HepG2 (cell line): Measurements from ENCODE around the gene SHC1. TPM values are rescaled to one million over a fixed set of nuclear protein-coding genes. Genes with fewer than 3 reads are reported as not detected.

ENCODE experiments used
- ATF1 ChIP-seq: IDR thresholded peaks from 2 replicates; pipeline ENCODE4 v1.6.1; 2016; ENCODE audit warnings: mild to moderate bottlenecking, control low read depth
- CBX5 ChIP-seq: sonication (generic); formaldehyde crosslinking; IDR thresholded peaks from 2 replicates; pipeline ENCODE4 v1.4.0; 2020; ENCODE audit warnings: missing genetic modification reagents, borderline replicate concordance
- FOXJ3 ChIP-seq: sonication (generic); formaldehyde crosslinking; IDR thresholded peaks from 2 replicates; pipeline ENCODE4 v1.4.0; 2020; ENCODE audit warnings: missing genetic modification reagents, mild to moderate bottlenecking, borderline replicate concordance
- IRF2 ChIP-seq: IDR thresholded peaks from 2 replicates; pipeline ENCODE4 v1.6.1; 2018; ENCODE audit warnings: missing genetic modification reagents, missing compliant biosample characterization
- NONO ChIP-seq, 2 experiments: fragments of 450-650 bp in 1 of 2; sonication (generic) in 1 of 2; formaldehyde crosslinking in 1 of 2; IDR thresholded peaks in 1 of 2; conservative IDR thresholded peaks in 1 of 2; 2 replicates each; pipeline versions ENCODE4 v1.6.1 to v1.8.0; 2017 to 2022; ENCODE audit warnings: mild to moderate bottlenecking in 1 of 2, missing genetic modification reagents in 1 of 2, moderate library complexity in 1 of 2
- PHF20 ChIP-seq: sonication (generic); formaldehyde crosslinking; IDR thresholded peaks from 2 replicates; pipeline ENCODE4 v1.5.0; 2020; ENCODE audit warnings: mild to moderate bottlenecking, missing genetic modification reagents
- RXRA ChIP-seq: sonication (generic); formaldehyde crosslinking; IDR thresholded peaks from 2 replicates; pipeline ENCODE4 v1.5.1; 2020; ENCODE audit warnings: missing genetic modification reagents
- SNAI1 ChIP-seq: sonication (generic); formaldehyde crosslinking; IDR thresholded peaks from 2 replicates; pipeline ENCODE4 v1.5.0; 2020; ENCODE audit warnings: mild to moderate bottlenecking, missing genetic modification reagents, borderline replicate concordance
- SOX13 ChIP-seq, 3 experiments: fragments of 450-650 bp in 1 of 3; sonication (generic) in 1 of 3; formaldehyde crosslinking in 1 of 3; IDR thresholded peaks in 2 of 3; conservative IDR thresholded peaks in 1 of 3; 2 replicates each; pipeline versions ENCODE4 v1.5.0 to v1.6.1; 2016 to 2020; ENCODE audit warnings: antibody characterized with exemption in 1 of 3, mild to moderate bottlenecking in 1 of 3, missing compliant biosample characterization in 1 of 3, missing genetic modification reagents in 1 of 3, moderate library complexity in 1 of 3
- ZNF143 ChIP-seq: sonication (generic); formaldehyde crosslinking; IDR thresholded peaks from 2 replicates; pipeline ENCODE4 v1.4.0; 2020; ENCODE audit warnings: missing genetic modification reagents
- ZNF850 ChIP-seq: sonication (generic); formaldehyde crosslinking; conservative IDR thresholded peaks from 2 replicates; pipeline ENCODE4 v1.9.0; 2021; ENCODE audit warnings: mild to moderate bottlenecking, missing genetic modification reagents
- polyA plus RNA-seq, 8 experiments: library from polyadenylated mRNA; depleted of rRNA in 3 of 8; stranded (reverse) in 7 of 8; unstranded in 1 of 8; fragments of >200 nt; fragmentation: Illumina TruSeq in 4 of 8; extraction: Trizol in 4 of 8; gene quantifications; 2 replicates each; pipeline versions ENCODE4 v1.2.1 to v1.2.3, GENCODE V29; 2011 to 2016; ENCODE audit warnings: low read depth in 4 of 8, missing spikeins in 1 of 8, mixed read lengths in 1 of 8; ENCODE audit not compliant: insufficient read depth in 1 of 8
- total RNA-seq, 5 experiments: library from RNA; depleted of rRNA; stranded (reverse); fragments of >200 nt; fragmentation: Illumina TruSeq; extraction: Trizol; gene quantifications; 2 replicates each; pipeline ENCODE4 v1.2.3, GENCODE V29; 2016; ENCODE audit warnings: low read depth in 1 of 5
- TF ChIP-seq, protein P1 (sequence below): sonication (generic); formaldehyde crosslinking; IDR thresholded peaks from 2 replicates; pipeline ENCODE4 v1.5.1; 2020; ENCODE audit warnings: mild to moderate bottlenecking, missing genetic modification reagents, moderate library complexity
- TF ChIP-seq, protein P2 (sequence below): IDR thresholded peaks from 2 replicates; pipeline ENCODE4 v1.4.0; 2020; ENCODE audit warnings: mild to moderate bottlenecking, missing genetic modification reagents
- TF ChIP-seq, protein P3 (sequence below): sonication (generic); formaldehyde crosslinking; IDR thresholded peaks from 2 replicates; pipeline ENCODE4 v1.4.0; 2020; ENCODE audit warnings: missing genetic modification reagents, borderline replicate concordance
- TF ChIP-seq, protein P4 (sequence below): sonication (generic); formaldehyde crosslinking; IDR thresholded peaks from 2 replicates; pipeline ENCODE4 v1.8.0; 2022; ENCODE audit warnings: missing genetic modification reagents, mild to moderate bottlenecking, moderate library complexity, borderline replicate concordance
- TF ChIP-seq, protein P5 (sequence below): sonication (generic); formaldehyde crosslinking; conservative IDR thresholded peaks from 2 replicates; pipeline ENCODE4 v1.4.0; 2020; ENCODE audit warnings: missing genetic modification reagents

Gene SHC1
- total and polyA plus RNA-seq, 2 of the 13 experiments (the other 11 are each of a cell fraction or from before 2014, with no cell fraction given) = 52.0 to 137 TPM

DNA sequence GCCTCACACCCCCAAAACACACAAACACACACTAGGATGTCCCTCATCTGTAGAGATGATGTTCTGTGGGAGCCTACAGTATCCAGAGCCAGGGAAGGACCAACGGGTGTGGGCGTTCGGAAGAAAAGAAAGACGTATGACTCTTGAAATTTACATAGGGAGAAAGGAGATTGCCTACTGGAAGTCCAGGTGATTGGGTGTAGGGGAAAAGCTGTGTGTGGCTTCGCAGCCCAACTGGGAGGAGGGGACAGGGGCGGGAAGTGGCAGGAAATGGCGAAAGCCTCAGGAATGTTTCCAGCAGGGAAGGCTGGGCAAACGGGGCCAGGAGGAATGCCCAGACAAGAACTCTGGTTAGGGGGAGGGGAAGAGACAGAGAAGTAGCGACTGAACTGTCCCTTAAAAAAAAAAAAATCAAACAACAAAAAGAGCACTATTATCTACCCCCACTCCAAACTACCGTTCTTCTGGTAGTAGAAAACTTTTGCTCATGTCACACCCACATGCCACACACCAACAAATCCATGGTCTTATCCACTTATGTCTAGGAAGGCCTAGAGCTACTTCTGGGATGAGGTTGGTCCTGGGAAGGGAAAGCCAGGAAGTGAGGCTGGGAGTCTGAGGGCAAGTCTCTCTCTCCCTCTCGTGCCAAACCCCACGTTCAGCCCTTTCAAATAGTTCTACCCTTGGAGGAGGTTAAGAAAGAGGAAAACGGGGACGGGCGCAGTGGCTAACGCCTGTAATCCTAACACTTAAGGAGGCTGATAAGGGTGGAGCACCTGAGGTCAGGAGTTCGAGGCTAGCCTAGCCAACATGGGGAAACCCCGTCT lies 2.2 kb upstream of the SHC1 start (continued):
- TF ChIP-seq, protein P1, sequence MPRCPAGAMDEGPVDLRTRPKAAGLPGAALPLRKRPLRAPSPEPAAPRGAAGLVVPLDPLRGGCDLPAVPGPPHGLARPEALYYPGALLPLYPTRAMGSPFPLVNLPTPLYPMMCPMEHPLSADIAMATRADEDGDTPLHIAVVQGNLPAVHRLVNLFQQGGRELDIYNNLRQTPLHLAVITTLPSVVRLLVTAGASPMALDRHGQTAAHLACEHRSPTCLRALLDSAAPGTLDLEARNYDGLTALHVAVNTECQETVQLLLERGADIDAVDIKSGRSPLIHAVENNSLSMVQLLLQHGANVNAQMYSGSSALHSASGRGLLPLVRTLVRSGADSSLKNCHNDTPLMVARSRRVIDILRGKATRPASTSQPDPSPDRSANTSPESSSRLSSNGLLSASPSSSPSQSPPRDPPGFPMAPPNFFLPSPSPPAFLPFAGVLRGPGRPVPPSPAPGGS = 0 out of 2 replicates have a peak, but pooled peaks have one; percentile 6
- TF ChIP-seq NONO (IDR thresholded peaks at IDR 0.05) = no peak
- TF ChIP-seq NONO (CRISPR knock-in tag; conservative IDR thresholded peaks at IDR 0.05) = peak; percentile 17; the same call in 1 of the 2 replicates
- no peak for TF ChIP-seq ZNF850 (CRISPR knock-in tag)
- peak; percentile 50; the same call in 1 of the 2 replicates for TF ChIP-seq CBX5 (CRISPR knock-in tag)
- TF ChIP-seq ZNF143 (CRISPR knock-in tag) = 0 out of 2 replicates have a peak, but pooled peaks have one; percentile 45
- no peak; the same call in 1 of the 2 replicates for TF ChIP-seq ATF1 (CRISPR knock-in tag)
- TF ChIP-seq, protein P2, sequence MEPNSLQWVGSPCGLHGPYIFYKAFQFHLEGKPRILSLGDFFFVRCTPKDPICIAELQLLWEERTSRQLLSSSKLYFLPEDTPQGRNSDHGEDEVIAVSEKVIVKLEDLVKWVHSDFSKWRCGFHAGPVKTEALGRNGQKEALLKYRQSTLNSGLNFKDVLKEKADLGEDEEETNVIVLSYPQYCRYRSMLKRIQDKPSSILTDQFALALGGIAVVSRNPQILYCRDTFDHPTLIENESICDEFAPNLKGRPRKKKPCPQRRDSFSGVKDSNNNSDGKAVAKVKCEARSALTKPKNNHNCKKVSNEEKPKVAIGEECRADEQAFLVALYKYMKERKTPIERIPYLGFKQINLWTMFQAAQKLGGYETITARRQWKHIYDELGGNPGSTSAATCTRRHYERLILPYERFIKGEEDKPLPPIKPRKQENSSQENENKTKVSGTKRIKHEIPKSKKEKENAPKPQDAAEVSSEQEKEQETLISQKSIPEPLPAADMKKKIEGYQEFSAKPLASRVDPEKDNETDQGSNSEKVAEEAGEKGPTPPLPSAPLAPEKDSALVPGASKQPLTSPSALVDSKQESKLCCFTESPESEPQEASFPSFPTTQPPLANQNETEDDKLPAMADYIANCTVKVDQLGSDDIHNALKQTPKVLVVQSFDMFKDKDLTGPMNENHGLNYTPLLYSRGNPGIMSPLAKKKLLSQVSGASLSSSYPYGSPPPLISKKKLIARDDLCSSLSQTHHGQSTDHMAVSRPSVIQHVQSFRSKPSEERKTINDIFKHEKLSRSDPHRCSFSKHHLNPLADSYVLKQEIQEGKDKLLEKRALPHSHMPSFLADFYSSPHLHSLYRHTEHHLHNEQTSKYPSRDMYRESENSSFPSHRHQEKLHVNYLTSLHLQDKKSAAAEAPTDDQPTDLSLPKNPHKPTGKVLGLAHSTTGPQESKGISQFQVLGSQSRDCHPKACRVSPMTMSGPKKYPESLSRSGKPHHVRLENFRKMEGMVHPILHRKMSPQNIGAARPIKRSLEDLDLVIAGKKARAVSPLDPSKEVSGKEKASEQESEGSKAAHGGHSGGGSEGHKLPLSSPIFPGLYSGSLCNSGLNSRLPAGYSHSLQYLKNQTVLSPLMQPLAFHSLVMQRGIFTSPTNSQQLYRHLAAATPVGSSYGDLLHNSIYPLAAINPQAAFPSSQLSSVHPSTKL (CRISPR knock-in tag) = peak; percentile 58
- TF ChIP-seq, protein P3, sequence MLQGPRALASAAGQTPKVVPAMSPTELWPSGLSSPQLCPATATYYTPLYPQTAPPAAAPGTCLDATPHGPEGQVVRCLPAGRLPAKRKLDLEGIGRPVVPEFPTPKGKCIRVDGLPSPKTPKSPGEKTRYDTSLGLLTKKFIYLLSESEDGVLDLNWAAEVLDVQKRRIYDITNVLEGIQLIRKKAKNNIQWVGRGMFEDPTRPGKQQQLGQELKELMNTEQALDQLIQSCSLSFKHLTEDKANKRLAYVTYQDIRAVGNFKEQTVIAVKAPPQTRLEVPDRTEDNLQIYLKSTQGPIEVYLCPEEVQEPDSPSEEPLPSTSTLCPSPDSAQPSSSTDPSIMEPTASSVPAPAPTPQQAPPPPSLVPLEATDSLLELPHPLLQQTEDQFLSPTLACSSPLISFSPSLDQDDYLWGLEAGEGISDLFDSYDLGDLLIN = 0 out of 2 replicates have a peak, but pooled peaks have one; percentile 42
- 0 out of 2 replicates have a peak, but pooled peaks have one; percentile 16 for TF ChIP-seq FOXJ3 (CRISPR knock-in tag)
- peak; percentile 86 for TF ChIP-seq IRF2 (CRISPR knock-in tag)
- TF ChIP-seq, protein P4, sequence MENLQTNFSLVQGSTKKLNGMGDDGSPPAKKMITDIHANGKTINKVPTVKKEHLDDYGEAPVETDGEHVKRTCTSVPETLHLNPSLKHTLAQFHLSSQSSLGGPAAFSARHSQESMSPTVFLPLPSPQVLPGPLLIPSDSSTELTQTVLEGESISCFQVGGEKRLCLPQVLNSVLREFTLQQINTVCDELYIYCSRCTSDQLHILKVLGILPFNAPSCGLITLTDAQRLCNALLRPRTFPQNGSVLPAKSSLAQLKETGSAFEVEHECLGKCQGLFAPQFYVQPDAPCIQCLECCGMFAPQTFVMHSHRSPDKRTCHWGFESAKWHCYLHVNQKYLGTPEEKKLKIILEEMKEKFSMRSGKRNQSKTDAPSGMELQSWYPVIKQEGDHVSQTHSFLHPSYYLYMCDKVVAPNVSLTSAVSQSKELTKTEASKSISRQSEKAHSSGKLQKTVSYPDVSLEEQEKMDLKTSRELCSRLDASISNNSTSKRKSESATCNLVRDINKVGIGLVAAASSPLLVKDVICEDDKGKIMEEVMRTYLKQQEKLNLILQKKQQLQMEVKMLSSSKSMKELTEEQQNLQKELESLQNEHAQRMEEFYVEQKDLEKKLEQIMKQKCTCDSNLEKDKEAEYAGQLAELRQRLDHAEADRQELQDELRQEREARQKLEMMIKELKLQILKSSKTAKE (CRISPR knock-in tag) = no peak; the same call in 1 of the 2 replicates
- peak; percentile 60; the same call in 1 of the 2 replicates for TF ChIP-seq RXRA (CRISPR knock-in tag)
- no peak for TF ChIP-seq SOX13 (IDR thresholded peaks at IDR 0.05)
- TF ChIP-seq SOX13 (CRISPR knock-in tag; conservative IDR thresholded peaks at IDR 0.05 in 1 of 2, IDR thresholded peaks at IDR 0.05 in 1 of 2) = peak in 1 of 2 experiments; percentile 72; a peak in 2 of 4 replicates
- TF ChIP-seq, protein P5, sequence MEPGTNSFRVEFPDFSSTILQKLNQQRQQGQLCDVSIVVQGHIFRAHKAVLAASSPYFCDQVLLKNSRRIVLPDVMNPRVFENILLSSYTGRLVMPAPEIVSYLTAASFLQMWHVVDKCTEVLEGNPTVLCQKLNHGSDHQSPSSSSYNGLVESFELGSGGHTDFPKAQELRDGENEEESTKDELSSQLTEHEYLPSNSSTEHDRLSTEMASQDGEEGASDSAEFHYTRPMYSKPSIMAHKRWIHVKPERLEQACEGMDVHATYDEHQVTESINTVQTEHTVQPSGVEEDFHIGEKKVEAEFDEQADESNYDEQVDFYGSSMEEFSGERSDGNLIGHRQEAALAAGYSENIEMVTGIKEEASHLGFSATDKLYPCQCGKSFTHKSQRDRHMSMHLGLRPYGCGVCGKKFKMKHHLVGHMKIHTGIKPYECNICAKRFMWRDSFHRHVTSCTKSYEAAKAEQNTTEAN = 0 out of 2 replicates have a peak, but pooled peaks have one; percentile 45
- 0 out of 2 replicates have a peak, but pooled peaks have one; percentile 46 for TF ChIP-seq PHF20 (CRISPR knock-in tag)
- 0 out of 2 replicates have a peak, but pooled peaks have one; percentile 57 for TF ChIP-seq SNAI1 (CRISPR knock-in tag)
